Stimulated activated naive B cell treated with anti-CD40 and anti-IgM and Interleukin-4, amounts not matched to agents 10 μg/mL and 1 μg/mL and 100 μg/mL, for 72 hours (primary cell): Measurements from ENCODE around the gene TBC1D17.

Experiments used
- ATAC-seq, 2 donors: fragments of 150-1000 bp; cut with Tn5 transposase; replicated peaks; 2 replicates each; pipeline ENCODE4 v1.10.0; 2021; ENCODE audit warnings: moderate library complexity in 1 of 2
- DNase-seq: peaks from one replicate; pipeline ENCODE4 v3.0.0; 2021
- H3K27ac Mint-ChIP-seq: one replicate; pipeline ENCODE4 v1.8.0; 2022; ENCODE audit warnings: mild to moderate bottlenecking, mixed read lengths
- H3K27me3 Mint-ChIP-seq, 2 donors: one replicate each; pipeline ENCODE4 v1.8.0; 2022; ENCODE audit warnings: mixed read lengths in 2 of 2
- H3K36me3 Mint-ChIP-seq, 2 donors: one replicate each; pipeline ENCODE4 v1.8.0; 2022; ENCODE audit warnings: mixed read lengths in 2 of 2, mild to moderate bottlenecking in 1 of 2
- H3K4me1 Mint-ChIP-seq, 2 donors: one replicate each; pipeline ENCODE4 v1.8.0; 2022; ENCODE audit warnings: mixed read lengths in 2 of 2, mild to moderate bottlenecking in 1 of 2
- H3K4me3 Mint-ChIP-seq, 2 donors: one replicate each; pipeline ENCODE4 v1.8.0; 2022; ENCODE audit warnings: mild to moderate bottlenecking in 2 of 2, mixed read lengths in 2 of 2, moderate library complexity in 1 of 2
- H3K9me3 Mint-ChIP-seq, 2 donors: one replicate each; pipeline ENCODE4 v1.8.0; 2022; ENCODE audit warnings: mixed read lengths in 2 of 2, mild to moderate bottlenecking in 1 of 2

Gene TBC1D17

GRCh38 chr19:49894879-49895565, 17.5 kb downstream of the TBC1D17 start:
- DNase-seq = peak; percentile 83

GRCh38 chr19:49895566-49896297, 18.2 kb downstream of the TBC1D17 start:
- peaks cover 8 to 19% of the 10 kb centered on the region in 2 donors for H3K9me3 Mint-ChIP-seq
- H3K27me3 Mint-ChIP-seq = no peaks in the 10 kb centered on the region
- no peak for DNase-seq
- ATAC-seq = peak in 1 of 2 donors; percentile 8
- H3K4me3 Mint-ChIP-seq = peak overlapping the region; percentile 95 to 99
- peak overlapping the region; percentile 98 for H3K27ac Mint-ChIP-seq
- H3K36me3 Mint-ChIP-seq = peaks cover 54 to 70% of the 10 kb centered on the region in 2 donors
- H3K4me1 Mint-ChIP-seq = peaks cover 52 to 85% of the 10 kb centered on the region in 2 donors

More at GRCh38 chr19:49894879-49895565, 17.5 kb downstream of the TBC1D17 start:
- Mint-ChIP-seq H3K4me3 (peak overlapping the region; percentile 95 to 99), H3K9me3 (peaks cover 9 to 19% of the 10 kb centered on the region in 2 donors), H3K36me3 (peaks cover 60 to 72% of the 10 kb centered on the region in 2 donors), H3K4me1 (peaks cover 48 to 82% of the 10 kb centered on the region in 2 donors), H3K27ac (peak overlapping the region; percentile 98), H3K27me3 (no peaks in the 10 kb centered on the region)
- ATAC-seq = peak; percentile 35 to 36

DNA sequence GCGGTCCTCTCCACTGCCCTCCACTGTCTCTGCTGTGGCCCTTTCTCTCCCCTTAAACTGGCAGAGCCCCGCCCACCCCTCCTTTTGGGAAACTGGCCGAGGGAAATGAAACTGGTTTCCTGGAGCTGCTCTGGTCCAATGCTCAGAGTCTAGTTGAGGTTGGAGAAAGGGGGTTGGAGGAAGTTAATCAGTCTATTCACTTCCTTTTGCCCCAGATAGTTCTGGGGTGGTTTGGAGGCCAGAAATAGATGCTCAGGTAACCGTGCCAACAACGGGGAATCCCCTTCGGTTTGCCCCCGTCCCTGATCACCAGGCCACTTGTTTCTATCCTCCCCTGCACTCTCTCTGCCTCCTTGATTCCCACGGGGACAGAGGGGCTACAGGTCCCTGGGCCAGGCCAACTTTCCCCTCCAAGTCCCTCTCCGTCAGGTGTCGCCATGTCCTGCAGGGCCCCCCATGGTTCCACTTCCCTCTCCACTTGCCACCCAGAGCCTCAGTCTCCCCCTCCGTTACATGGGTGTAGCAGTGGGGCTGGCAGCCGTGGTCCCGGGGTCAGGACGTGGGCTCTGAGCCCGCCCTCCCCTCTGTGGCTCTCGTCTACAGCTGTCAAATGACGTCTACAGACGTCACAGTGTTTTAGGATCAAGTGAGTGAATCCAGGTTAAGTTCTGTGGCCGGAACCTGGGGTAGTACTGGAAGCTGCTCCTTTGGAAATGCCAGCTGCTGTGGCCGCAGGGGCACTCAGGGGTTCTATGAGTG, 19.5 kb downstream of the TBC1D17 start, which contains the start of gene IL4I1:
TSS of gene IL4I1 (minus strand) at position 25 of the 759 bp plus-strand sequence. CDS start 727 bp downstream, outside the sequence.
- Mint-ChIP-seq H3K27ac (peak within 1 kb of the TSS; percentile 98), H3K4me1 (peaks cover 54 to 85% of the 10 kb centered on the region in 2 donors), H3K27me3 (no peaks in the 10 kb centered on the region), H3K9me3 (peaks cover 2 to 10% of the 10 kb centered on the region in 2 donors), H3K4me3 (peak within 1 kb of the TSS; percentile 95 to 99), H3K36me3 (peaks cover 41 to 59% of the 10 kb centered on the region in 2 donors)
- peak; percentile 73 to 77 for ATAC-seq
- peak; percentile 93 for DNase-seq

GRCh38 chr19:49904136-49904535, 26.6 kb downstream of the TBC1D17 start:
- H3K27me3 Mint-ChIP-seq = no peaks in the 10 kb centered on the region
- no peak for ATAC-seq
- DNase-seq = no peak
- peaks cover 55 to 92% of the 10 kb centered on the region in 2 donors for H3K4me1 Mint-ChIP-seq
- H3K27ac Mint-ChIP-seq = peak overlapping the region; percentile 77
- peaks cover 38 to 47% of the 10 kb centered on the region in 2 donors for H3K36me3 Mint-ChIP-seq
- H3K4me3 Mint-ChIP-seq = peak overlapping the region; percentile 41 to 51
- no peaks in the 10 kb centered on the region for H3K9me3 Mint-ChIP-seq

DNA sequence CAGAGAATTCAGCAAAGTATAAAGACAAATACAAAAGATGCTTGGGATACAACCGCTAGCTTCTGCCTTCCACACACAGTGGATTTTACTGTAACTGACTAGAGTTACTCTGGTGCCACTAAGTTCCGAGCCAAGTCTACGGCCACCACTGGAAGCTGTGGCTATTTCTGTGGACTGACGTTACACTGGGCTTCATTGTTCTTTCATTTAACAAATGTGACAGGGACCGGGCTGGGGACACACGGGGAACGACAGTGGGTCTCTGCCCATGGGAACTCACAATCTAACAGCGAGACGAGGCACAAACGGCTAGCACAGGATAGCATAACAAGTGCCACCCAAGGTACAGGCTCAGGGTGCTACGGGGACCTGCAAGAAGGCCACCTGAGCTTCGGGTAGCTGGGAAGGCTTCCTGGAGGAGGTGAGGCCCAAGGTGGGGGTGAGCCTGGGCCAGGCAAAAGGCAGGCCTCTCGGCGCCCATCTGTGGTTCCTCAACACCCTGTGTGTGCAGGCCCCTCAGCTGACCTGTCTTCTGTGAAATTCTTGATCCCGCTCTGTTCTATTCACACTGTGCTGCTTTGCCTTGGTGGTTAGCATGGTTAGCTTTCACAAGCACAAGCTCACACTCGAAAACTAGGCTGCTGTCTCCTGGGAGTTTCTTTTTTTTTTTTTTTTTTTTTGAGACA, 29.5 kb downstream of the TBC1D17 start:
- Mint-ChIP-seq H3K27ac (peak overlapping the region; percentile 94), H3K4me1 (peaks cover 61 to 95% of the 10 kb centered on the region in 2 donors), H3K9me3 (no peaks in the 10 kb centered on the region), H3K4me3 (peak overlapping the region; percentile 39 to 50), H3K27me3 (no peaks in the 10 kb centered on the region), H3K36me3 (peaks cover 54 to 63% of the 10 kb centered on the region in 2 donors)
- ATAC-seq (peak; percentile 2 to 5), DNase-seq (no peak)

DNA sequence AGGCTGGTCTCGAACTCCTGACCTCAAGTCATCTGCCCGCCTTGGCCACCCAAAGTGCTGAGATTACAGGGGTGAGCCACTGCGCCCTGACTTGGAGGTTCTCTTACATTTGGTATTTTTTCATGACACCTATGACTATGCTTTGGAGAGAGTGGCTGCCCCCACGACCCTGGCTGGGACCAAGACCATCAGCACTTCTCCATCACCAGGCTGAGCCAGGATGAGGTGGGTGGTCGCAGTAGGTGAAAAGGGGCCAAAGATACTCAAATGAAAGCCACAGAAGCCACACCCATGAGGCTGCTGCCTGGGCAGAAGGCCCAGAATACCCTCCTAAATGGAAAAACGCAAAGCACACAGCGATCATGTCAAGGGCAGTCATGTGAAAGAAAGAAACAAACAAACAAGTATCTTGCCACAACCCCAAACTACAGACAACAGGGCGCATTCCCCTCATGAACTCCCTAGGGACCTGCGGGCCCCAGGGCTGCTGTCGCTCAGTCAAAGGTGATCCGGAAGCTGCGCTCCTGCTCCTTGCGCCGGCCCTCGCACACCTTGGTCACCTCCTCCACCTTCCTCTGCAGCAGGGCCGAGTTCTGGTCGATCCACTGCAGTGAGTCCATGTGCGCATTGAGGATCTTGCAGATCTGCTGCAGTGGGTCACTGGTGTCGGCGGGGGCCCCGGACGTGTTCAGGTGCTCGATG, 30.4 kb downstream of the TBC1D17 start:
- Mint-ChIP-seq H3K9me3 (peaks cover 0 to 3% of the 10 kb centered on the region in 2 donors), H3K27ac (peak overlapping the region; percentile 94), H3K36me3 (peaks cover 61 to 69% of the 10 kb centered on the region in 2 donors), H3K4me3 (peak overlapping the region; percentile 39 to 50), H3K27me3 (no peaks in the 10 kb centered on the region), H3K4me1 (peaks cover 67 to 95% of the 10 kb centered on the region in 2 donors)
- ATAC-seq (peak; percentile 3 to 9), DNase-seq (no peak)

DNA sequence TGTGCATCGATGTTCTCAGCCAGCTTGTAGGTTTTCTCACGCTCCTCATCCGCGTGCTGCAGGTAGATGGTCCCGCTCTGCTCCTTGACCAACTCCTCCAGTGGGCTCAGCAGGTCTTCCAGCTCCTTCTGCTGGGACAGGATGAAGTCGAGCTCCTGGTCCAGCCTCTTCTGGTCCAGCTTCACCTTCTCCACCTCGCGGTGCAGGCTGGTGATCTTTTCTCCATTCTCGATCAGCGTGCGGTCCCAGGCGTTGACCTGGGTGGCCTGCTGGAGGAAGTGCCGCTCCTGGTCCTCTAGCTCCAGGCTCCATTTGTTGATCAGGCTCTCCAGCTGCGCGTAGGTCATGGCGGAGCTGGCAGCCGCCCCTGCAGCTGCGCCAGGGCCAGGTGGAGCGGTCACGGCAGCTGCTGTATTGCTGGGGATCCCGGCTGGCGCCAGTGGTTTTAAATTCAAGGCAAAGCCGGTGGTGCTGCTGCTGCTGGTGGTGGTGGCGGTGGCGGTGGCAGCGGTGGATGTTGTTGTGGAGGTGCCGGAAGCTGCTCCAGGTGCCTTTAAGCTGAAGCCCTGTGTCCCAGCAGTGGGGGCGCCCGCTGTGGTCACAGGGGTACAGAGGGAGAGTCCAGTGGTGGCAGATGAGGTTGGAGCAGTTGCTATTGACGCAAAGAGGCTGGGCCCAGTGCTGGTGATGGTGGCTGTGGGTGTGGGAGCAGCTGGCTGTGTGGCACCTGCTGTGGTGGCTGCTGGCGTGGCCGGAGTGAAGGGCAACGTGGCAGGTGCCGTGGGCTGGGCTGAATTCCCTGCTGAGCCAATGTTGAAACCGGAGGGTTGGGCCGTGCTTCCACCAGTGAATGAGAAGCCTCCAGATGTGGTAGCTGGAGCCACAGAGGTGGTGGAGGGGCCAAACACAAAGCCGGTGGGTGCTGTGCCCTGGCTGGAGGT, 31.2 kb downstream of the TBC1D17 start:
- H3K4me3 Mint-ChIP-seq = peak overlapping the region; percentile 39 to 50
- ATAC-seq = no peak

GRCh38 chr19:49910179-49910578, 32.7 kb downstream of the TBC1D17 start:
- Mint-ChIP-seq H3K4me3 (no peak overlapping the region), H3K27ac (peak overlapping the region; percentile 89), H3K4me1 (peaks cover 78 to 100% of the 10 kb centered on the region in 2 donors), H3K9me3 (peaks cover 0 to 4% of the 10 kb centered on the region in 2 donors), H3K36me3 (peaks cover 80 to 90% of the 10 kb centered on the region in 2 donors), H3K27me3 (no peaks in the 10 kb centered on the region)
- ATAC-seq (no peak), DNase-seq (no peak)

More for the DNA sequence above, 31.2 kb downstream of the TBC1D17 start:
- Mint-ChIP-seq H3K4me1 (peaks cover 70 to 95% of the 10 kb centered on the region in 2 donors), H3K9me3 (peaks cover 0 to 4% of the 10 kb centered on the region in 2 donors), H3K27ac (peak overlapping the region; percentile 71), H3K27me3 (no peaks in the 10 kb centered on the region), H3K36me3 (peaks cover 69 to 77% of the 10 kb centered on the region in 2 donors)
- DNase-seq = no peak

GRCh38 chr19:49911381-49912145, 34.1 kb downstream of the TBC1D17 start:
- DNase-seq (peak; percentile 73), ATAC-seq (peak; percentile 83 to 86)
- peaks cover 77 to 86% of the 10 kb centered on the region in 2 donors for H3K36me3 Mint-ChIP-seq
- H3K27me3 Mint-ChIP-seq = no peaks in the 10 kb centered on the region
- peak overlapping the region; percentile 75 for H3K4me3 Mint-ChIP-seq
- H3K9me3 Mint-ChIP-seq = peaks cover 4 to 7% of the 10 kb centered on the region in 2 donors
- H3K27ac Mint-ChIP-seq = peak overlapping the region; percentile 96
- H3K4me1 Mint-ChIP-seq = peaks cover 75 to 98% of the 10 kb centered on the region in 2 donors

DNA sequence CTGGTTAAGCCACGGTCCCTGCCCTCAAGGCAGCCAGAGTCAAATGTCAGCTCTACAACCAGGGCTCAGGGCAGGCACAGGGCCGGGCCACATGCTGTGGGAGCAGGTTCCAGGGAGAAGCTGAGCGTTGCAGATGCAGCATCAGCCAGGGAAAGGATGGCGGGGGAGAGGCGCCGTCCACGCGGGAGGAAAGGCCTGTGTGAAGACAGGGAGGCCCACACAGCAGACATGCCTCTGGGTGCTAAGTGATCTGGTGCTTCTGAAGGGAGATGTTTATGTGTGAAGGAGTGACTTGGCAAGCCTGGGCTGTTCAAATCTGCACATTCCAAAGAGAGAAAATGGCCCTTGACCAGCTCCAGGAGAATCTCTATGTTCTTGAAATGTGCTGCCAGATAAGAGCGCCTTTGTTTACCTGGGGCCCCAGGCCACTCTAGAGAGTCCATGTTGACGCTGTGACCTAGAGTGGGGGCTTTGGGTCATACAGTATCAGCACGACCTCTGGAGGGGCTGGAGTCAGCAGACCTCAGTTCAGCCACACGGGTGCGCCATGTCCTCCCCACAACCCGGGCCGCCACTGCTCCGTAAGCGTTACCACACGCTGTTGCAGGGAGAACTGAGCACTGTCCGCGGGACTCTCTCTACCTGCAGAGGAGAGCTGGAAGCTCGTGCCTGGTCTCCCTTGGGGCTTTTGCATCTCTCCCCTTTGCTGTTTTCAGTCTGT, 35.6 kb downstream of the TBC1D17 start:
- no peak for DNase-seq
- ATAC-seq = no peak
- Mint-ChIP-seq H3K4me1 (peaks cover 74 to 98% of the 10 kb centered on the region in 2 donors), H3K9me3 (peaks cover 4 to 7% of the 10 kb centered on the region in 2 donors), H3K36me3 (peaks cover 74 to 84% of the 10 kb centered on the region in 2 donors), H3K27ac (peak overlapping the region; percentile 96), H3K4me3 (peak overlapping the region; percentile 57 to 75), H3K27me3 (no peaks in the 10 kb centered on the region)

DNA sequence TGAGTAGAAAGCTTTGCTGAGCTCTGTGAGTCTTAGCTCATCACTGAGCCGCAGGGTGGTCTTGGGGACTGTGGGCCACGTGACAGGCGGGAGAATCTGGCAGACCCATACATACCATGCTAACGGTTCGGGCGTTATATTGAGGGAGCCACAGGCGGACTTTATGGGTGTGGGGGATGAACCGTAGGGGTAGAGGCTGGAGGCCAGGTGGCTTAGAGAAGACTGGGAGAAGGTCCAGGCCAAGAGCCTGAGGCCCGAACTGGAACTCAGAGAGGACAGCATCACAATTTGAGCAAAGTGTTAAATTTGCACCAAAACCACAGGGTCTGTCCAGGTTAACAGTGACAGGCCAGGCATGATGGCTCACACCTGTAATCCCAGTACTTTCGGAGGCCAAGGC, 36.2 kb downstream of the TBC1D17 start:
- DNase-seq (no peak), ATAC-seq (no peak)
- H3K9me3 Mint-ChIP-seq = peaks cover 4 to 7% of the 10 kb centered on the region in 2 donors
- peak overlapping the region; percentile 96 for H3K27ac Mint-ChIP-seq
- H3K36me3 Mint-ChIP-seq = peaks cover 71 to 84% of the 10 kb centered on the region in 2 donors
- no peaks in the 10 kb centered on the region for H3K27me3 Mint-ChIP-seq
- peaks cover 73 to 98% of the 10 kb centered on the region in 2 donors for H3K4me1 Mint-ChIP-seq
- H3K4me3 Mint-ChIP-seq = peak overlapping the region; percentile 72 to 75
